Placental pericyte (primary cell): ENCODE results near the gene PSKH1. TPM values are rescaled to one million over a fixed set of nuclear protein-coding genes. Genes with fewer than 3 reads are reported as not detected.

ENCODE experiments used
- small RNA-seq: library from RNA; depleted of rRNA; stranded (forward); fragments of <200 nt; gene quantifications from one replicate; pipeline ENCODE3, GENCODE V24; 2012; ENCODE audit warnings: low replicate concordance
- total RNA-seq: library from RNA; depleted of rRNA; stranded (reverse); fragments of >200 nt; gene quantifications from 2 replicates; pipeline ENCODE4 v1.2.3, GENCODE V29; 2012

The PSKH1 gene
- 18.6 and 23.9 TPM in 2 replicates for total RNA-seq

DNA sequence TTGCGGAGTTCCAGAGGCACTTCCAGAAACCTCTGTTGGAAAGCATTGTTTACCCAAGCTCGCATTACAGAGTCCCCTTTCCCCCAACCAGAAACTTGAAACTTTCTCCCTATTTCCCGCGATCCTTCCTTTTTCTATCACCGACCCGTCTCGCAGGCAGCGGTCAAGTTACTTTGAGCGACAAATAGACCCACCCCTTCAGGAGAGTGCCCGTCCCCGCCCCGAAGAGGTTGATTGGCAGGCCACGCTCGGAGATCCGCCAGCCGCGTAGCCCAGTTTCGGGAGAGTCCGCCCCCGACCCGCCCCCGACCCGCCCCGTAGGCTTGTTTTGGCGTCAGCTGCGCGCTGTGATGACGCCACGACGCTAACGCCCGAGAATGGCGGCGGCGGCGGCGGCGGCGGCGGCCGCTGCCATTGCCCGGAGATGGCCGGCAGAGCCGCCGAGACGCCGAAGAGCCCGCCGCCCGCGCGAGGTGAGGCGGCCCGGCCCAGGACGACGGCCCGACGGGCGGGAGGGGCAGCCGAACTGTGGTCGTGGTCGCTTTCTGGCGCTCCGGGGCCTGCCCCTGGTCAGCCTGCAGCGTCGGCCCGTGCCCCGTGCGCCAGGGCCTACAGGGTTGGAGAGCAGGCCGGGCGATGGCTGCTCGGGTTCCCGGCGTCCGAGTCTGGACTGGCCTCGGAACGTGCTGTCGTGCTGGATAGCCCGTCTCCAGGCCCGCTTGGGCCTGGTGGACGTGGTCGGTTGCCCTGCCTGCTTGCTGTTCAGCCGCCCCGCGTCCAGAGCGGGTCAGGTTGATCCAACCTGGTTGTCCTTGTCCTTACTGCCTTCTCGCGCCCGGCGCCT is at the start of gene PSKH1:
TSS of gene PSKH1 (plus strand) at position 356 of the 844 bp plus-strand sequence. CDS start 15,496 bp downstream, outside the sequence.

DNA sequence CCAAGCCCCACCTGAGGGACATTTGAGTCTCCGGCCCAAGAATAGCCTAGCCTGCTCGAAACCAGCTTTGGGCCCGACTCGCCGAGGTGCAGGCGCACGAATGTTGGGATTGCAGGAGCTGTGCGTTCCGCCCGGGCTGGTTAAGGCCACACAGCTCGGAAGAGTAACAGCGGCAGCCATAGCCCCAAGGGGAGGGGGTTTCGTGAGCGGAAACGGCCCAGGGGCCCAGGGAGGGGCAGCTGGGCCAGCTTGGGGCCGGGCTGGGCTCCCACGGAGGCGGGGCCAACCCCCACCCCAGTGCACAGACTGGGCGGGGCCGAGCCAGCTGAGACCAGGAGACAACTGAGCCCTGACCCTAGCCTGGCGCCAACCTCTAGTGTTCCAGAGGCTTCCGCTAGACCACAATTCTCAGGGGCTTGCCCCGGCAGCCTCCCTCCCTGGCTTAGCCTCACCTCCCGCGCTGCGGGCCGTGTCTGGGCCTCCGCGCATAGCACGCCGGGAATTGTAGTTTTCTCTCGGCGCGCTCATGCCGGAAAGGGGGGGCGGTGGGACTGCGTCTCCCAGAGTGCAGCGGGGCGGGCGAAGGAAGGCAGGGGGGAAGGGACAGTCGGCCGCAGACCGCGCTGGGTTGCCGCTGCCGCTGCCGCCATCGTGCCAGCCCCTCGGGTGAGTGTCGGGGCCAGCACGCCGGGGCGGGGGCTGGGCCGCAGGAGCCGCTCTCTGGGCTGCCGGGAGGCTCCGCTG is 46.6 kb upstream of the PSKH1 start, which contains the start of gene NUTF2:
TSS of gene NUTF2 (plus strand) at position 614 of the 744 bp plus-strand sequence. CDS start 18,198 bp downstream, outside the sequence.

DNA sequence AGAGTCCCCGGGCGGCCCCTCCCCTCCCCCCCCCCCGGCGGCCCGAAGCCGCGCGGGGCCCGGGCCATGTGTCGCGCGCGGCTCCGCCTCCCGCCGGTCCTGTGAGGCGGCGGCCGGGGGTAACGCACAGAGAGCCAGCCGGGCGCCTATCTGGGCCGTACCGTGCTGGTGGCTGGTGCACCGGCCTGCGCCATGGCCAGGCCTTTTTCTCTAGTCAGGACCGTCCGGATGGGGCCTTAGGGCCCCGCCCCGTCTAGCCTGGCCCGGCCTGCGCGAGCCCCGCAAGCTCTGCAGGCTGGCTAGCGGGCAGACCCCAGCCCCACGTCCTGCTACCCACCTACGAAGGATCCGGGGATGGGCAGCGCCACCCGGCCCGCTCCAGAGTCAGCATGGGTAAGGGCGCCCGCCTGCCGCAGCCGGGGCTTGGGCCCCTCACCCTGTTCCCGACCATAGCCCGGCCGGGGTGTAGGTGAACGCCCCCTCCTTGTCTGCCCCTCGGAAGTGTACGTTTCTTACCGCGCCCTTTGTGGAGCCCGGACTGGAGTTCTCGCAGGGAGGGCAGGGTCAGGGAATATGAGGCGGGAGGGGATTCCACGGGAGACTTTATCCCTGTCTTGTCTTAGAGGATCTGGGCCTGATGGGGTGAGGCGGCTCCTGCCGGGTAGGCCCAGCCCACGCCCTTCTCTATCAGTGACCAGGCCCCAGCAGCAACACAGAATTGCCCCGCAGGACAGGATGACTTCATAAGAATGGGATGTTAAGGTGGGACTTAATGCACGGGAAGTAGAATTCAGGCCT is 45.8 kb upstream of the PSKH1 start, which contains the start of gene CENPT:
TSS of gene CENPT (minus strand) at position 630 of the 798 bp plus-strand sequence. CDS start 13,834 bp downstream, outside the sequence.

DNA sequence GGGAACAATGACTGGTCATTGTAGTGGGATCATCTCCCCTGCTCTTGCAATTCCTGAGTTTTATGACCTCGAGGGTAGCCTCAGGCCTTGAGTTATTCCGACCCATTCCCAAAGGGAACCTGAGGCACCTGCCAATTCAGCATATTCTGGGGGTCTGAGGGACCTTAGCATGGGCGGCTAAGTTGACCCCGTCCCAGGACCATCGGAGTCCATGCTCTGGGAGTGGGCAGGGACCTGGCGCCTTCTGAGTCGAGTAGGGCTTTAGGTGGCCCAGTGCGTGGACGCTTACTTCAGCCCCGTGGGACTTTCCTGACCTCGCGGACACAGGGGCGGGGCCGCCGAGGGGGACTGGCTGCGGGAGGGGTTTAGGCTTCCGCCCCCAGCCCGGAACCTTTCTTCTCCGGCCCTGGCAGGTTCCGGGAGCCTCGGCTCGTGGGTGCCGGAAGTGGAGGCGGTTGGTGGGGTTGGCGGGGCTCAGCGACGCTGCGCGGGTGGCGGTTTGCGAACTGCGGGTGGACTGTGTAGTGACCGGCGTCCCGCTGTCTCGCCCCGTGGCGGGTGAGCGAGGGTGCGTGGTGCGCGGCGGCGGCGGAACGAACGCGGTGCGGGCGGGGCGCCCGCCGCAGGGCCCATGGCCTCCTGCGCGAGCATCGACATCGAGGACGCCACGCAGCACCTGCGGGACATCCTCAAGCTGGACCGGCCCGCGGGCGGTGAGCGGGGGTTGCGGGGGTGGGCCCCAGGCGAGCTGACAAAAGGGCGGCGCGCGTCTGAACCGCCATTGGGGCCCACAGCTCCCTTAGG is 20.2 kb upstream of the PSKH1 start, which contains the start of gene EDC4:
TSS of gene EDC4 (plus strand) at position 422 of the 804 bp plus-strand sequence. CDS start at position 632, 210 bp downstream.

DNA sequence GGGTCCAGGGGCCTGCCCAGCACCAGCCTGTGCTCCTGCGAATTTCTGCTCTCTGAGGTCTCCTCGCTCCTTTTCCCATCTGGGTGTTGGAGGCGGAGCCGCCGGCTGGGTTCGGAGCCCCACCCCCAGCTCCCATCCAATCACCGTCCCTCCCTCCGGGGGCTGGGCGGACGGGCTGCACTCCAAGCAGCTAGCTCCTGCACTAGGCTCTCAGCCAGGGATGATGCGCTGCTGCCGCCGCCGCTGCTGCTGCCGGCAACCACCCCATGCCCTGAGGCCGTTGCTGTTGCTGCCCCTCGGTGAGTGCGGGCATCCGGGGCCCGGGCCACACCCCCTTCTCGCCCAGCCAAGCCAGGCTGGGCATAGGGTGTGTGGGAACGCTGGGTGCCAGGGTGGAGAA is 8.4 kb upstream of the PSKH1 start, which contains the start of gene NRN1L:
TSS of gene NRN1L (plus strand) at position 202 of the 400 bp plus-strand sequence. CDS start at position 221, 19 bp downstream.

DNA sequence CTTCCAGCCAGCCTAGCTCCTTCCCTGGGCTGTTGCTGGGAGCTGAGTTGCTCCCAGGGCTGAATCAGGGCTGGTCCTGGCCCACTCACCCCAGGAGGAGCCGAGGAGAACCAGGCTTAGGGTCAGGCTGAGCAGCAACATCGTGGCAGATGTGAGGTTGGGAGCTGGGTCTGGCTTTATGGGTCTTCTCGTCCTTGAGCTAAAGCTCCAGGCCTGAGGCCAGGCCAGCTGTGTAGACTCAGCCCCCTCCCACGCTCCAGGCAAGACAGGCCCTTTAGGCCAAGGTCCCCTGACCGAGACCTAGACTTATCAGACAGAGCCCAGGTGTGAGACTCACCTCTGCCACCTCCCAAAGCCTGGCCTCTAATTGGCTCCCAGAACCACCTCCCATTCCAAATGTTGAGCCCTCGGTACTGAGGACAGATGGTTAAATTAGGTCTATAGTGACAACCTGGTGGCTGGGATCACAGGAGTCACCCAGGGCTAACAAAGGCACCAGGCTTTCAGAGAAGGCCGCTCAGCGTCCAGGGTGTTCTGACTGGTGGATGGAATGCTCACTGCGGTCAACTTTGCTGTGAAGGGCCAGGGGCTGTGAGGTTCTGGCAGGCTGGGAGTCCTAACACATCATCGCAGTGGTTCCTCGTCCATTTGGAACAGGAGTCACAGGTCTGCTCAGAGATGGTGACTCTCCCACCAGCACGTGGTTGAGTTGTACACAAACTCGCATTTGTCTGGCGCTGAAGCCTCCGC is 38.8 kb downstream of the PSKH1 start, which contains the start of gene CTRL:
TSS of gene CTRL (minus strand) at position 151 of the 750 bp plus-strand sequence. CDS start at position 141, 10 bp downstream.

DNA sequence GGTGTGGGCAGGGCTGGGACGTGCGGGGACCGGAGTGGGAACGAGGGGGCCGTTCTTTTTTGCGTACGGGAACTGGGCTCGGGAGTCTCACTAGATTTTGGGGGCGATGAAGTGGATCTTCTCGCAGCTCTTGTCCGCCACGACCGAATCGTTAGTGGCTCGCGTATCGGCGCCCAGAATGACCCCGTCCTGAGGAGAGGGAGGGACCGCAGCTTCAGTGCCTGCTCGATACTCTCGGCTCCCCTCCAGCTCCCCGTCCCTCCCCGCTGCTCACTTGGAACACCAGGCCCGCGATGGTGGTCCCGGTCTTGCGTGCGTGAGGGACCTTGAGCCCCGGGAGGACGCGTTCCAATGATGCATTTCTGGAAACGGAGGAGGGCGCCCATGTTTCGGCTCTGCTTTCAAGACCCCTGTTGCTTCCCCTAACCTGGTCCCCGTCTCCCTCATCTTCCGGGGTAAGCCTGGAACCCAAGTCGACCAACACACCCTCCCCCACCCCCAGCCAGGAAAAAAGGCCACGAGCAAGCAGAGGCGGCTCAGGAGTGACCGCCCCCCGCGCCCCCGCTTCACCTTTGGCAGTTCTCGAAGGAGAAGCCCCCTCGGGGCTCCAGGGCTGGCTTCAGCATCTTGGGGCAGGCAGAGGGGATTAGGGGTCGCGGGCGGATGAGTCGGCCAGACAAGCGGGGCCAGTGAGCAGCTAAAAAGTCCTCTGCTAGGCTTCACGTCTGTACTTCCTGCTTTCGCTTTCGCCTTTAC is 43.2 kb downstream of the PSKH1 start, which contains the start of gene PSMB10:
TSS of gene PSMB10 (minus strand) at position 727 of the 756 bp plus-strand sequence. CDS start at position 626, 101 bp downstream.

DNA sequence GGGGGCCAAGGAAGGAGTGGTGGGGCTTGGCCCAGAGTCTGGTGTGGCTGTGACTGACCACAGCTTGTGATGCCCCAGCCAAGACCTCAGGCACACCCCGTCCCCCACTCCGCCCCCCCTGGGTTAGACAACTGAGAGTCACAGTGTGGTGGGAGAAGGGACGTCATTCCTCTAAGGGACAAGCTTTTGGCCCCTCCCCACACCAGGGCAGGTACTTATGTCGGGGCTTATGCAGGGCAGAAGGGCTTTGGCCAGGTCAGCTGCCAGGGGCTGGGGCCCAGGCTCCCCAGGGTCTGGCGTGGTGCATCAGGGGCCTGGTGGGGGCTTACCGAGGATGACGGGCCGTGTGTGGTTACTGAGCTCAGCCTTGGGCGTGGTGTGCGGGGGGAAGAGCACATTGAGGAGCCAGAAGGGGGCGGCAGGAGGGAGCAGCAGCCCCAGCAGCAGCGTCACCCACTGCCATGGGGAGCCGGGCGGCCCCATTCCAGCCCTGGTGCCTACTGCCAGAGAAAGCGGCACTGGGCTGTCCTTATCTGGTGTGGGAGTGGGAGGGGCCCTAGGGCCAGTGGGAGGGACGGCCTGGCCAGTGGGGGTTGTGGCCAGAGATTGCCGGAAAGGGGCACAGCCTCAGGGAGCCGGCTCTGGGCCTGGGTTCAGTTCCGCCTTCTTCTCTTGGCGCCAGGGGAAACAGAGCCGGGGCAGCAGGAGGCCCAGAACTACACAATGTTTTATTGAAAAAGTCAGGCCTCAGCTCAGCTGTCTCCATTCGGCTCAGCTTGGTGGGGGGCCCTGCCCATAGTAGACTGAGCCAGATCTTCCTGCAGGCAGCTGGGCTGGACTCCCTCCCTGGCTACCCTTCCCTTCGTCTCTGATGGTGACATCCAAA is 50.8 kb downstream of the PSKH1 start, which contains the start of gene LCAT:
TSS of gene LCAT (minus strand) at position 502 of the 886 bp plus-strand sequence. CDS start at position 483, 19 bp downstream.

DNA sequence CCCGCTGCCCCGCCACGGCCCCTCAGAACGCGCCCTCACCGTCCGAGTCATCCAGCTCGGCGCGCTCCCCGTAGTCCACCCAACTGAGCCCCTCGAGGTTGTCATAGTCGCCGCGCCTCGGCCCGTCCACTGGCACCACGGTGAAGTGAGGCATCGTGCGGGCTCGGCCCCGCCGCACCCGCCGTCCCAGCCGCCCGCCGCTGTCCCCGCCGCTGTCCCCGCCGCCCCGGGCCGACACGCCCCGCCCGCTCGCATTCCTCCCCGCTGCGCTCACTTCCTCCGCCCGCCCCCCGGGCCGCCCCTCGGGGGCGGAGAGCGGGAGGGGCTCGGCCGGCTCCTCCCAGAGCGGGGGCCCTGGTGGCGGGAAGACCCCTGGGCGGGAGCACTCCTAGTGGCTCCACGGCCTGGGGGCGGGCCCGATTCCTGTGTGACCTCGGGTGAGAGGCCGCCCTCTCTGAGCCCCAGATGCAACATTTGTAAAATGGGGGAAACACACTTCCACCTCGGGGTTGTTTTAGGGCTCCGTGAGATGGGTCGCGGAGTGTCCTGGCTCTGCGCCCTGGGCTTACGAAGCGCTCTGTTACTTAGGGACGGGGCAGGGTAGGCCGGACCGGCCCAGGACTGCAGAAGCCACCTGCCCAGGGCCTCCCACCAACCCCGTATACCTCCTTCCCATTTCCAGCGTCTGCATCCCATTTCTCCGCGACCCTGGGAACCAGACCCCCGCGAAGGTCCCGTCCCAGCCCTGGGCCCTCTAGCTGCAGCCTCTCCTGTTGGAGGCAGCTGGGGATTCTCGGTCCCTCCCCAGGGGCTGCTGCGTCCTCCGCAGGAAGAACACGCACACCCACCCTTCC is 75.6 kb downstream of the PSKH1 start, which contains the start of gene SLC12A4:
TSS of gene SLC12A4 (minus strand) at position 238 of the 854 bp plus-strand sequence. CDS start at position 154, 84 bp downstream.

Small RNAs within 50 kb of the gene (small RNA-seq; reads per million reads assigned to genes)
- gene AC040162.2: not detected
- gene NRN1L: not detected

Other genes with a start within 250 kb of the PSKH1 start
- gene CARMIL2, start 248.1 kb upstream of the PSKH1 start, total RNA-seq: 0.43 and 0.44 TPM in 2 replicates
- gene ACD, start 233.0 kb upstream of the PSKH1 start, total RNA-seq: 17.3 and 39.8 TPM in 2 replicates
- 1.3 and 1.5 TPM in 2 replicates for gene PARD6A, start 232.3 kb upstream of the PSKH1 start, total RNA-seq
- gene ENKD1, start 226.5 kb upstream of the PSKH1 start, total RNA-seq: 14.7 and 17.6 TPM in 2 replicates
- 2.3 and 3.5 TPM in 2 replicates for gene C16orf86, start 226.4 kb upstream of the PSKH1 start, total RNA-seq
- gene GFOD2, start 173.9 kb upstream of the PSKH1 start, total RNA-seq: 12.0 and 22.6 TPM in 2 replicates
- 6.4 and 7.7 TPM in 2 replicates for gene RANBP10, start 86.7 kb upstream of the PSKH1 start, total RNA-seq
- gene TSNAXIP1, start 86.4 kb upstream of the PSKH1 start, total RNA-seq: 0.88 and 1.0 TPM in 2 replicates
- 26.0 and 39.4 TPM in 2 replicates for gene THAP11, start 50.9 kb upstream of the PSKH1 start, total RNA-seq
- 159 and 180 TPM in 2 replicates for gene NUTF2, start 46.3 kb upstream of the PSKH1 start, total RNA-seq
- gene CENPT, start 45.6 kb upstream of the PSKH1 start, total RNA-seq: 21.4 and 52.3 TPM in 2 replicates
- gene EDC4, start 20.2 kb upstream of the PSKH1 start, total RNA-seq: 61.1 and 85.3 TPM in 2 replicates
- gene NRN1L, start 8.4 kb upstream of the PSKH1 start, total RNA-seq: 1.0 TPM in 1 of 2 replicates, not detected in the other
- 0.29 and 2.0 TPM in 2 replicates for gene CTRL, start 38.6 kb downstream of the PSKH1 start, total RNA-seq
- 48.4 and 51.4 TPM in 2 replicates for gene PSMB10, start 43.6 kb downstream of the PSKH1 start, total RNA-seq
- gene LCAT, start 50.9 kb downstream of the PSKH1 start, total RNA-seq: 6.4 and 10.7 TPM in 2 replicates
- gene SLC12A4, start 75.4 kb downstream of the PSKH1 start, total RNA-seq: 97.5 and 105 TPM in 2 replicates
- gene DPEP3, start 87.2 kb downstream of the PSKH1 start, total RNA-seq: not detected in 2 replicates
- not detected in 2 replicates for gene DPEP2, start 106.2 kb downstream of the PSKH1 start, total RNA-seq
- not detected in 2 replicates for gene DPEP2NB, start 122.7 kb downstream of the PSKH1 start, total RNA-seq
- 11.2 and 15.3 TPM in 2 replicates for gene DDX28, start 130.0 kb downstream of the PSKH1 start, total RNA-seq
- 11.4 and 21.0 TPM in 2 replicates for gene DUS2, start 130.0 kb downstream of the PSKH1 start, total RNA-seq
- 19.7 and 34.5 TPM in 2 replicates for gene NFATC3, start 192.1 kb downstream of the PSKH1 start, total RNA-seq